SK-N-SH (cell line): ENCODE measurements around the gene ACOXL. TPM values are rescaled to one million over a fixed set of nuclear protein-coding genes. Genes with fewer than 3 reads are reported as not detected.
A peak's percentile ranks its signal among the peaks of the same experiment; 100 is the strongest.

Experiments
- CTCF ChIA-PET: fragments of 300-600, 350-600 bp; formaldehyde crosslinking; extraction: SDS; loops from one replicate; lab custom pipeline; 2021; lab: Yijun Ruan, JAX
- POLR2A ChIA-PET: fragments of 350-600 bp; sonication (Branson Sonifier 250); formaldehyde crosslinking; extraction: SDS; loops from one replicate; lab custom pipeline; 2020; ENCODE audit warnings: antibody characterized with exemption, inconsistent platforms; lab: Yijun Ruan, JAX
- DNase-seq: peaks from one replicate; pipeline ENCODE4 v3.0.0; 2012
- H2AFZ ChIP-seq: fragments of 200-600 bp; sonication (generic); 2 replicates; pipeline ENCODE4 v1.8.1; 2016; ENCODE audit warnings: antibody characterized with exemption, mild to moderate bottlenecking, low read depth
- H3F3A ChIP-seq: fragments of 200-600 bp; sonication (generic); replicated peaks from 2 replicates; pipeline ENCODE3; 2016; ENCODE audit warnings: antibody characterized with exemption, mild to moderate bottlenecking; ENCODE audit not compliant: insufficient read depth
- H3K27ac ChIP-seq, 2 experiments: fragments of 200-500 bp in 1 of 2; fragments of 200-600 bp in 1 of 2; sonication (Bioruptor generic) in 1 of 2; sonication (generic), shearing (Covaris generic) in 1 of 2; 2 replicates each; pipeline versions ENCODE4 v1.5.1 to v1.6.1; 2014 to 2016; ENCODE audit warnings: low read depth in 2 of 2, inconsistent platforms in 1 of 2, low read length in 1 of 2, mild to moderate bottlenecking in 1 of 2, mixed read lengths in 1 of 2
- H3K27me3 ChIP-seq: fragments of 200-600 bp; sonication (generic), shearing (Covaris generic); 2 replicates; pipeline ENCODE4 v1.6.1; 2016; ENCODE audit warnings: mixed run types; ENCODE audit not compliant: insufficient read depth
- H3K36me3 ChIP-seq, 2 experiments: fragments of 200-500 bp in 1 of 2; fragments of 200-600 bp in 1 of 2; sonication (Bioruptor generic) in 1 of 2; sonication (generic) in 1 of 2; replicated peaks in 1 of 2; 2 replicates each; pipeline versions ENCODE3 to v1.5.1; 2014 to 2016; ENCODE audit warnings: low read length in 1 of 2, mild to moderate bottlenecking in 1 of 2; ENCODE audit not compliant: insufficient read depth in 2 of 2, control insufficient read depth in 1 of 2
- H3K4me1 ChIP-seq, 2 experiments: fragments of 200-500 bp in 1 of 2; fragments of 200-600 bp in 1 of 2; sonication (Bioruptor generic) in 1 of 2; sonication (generic), shearing (Covaris generic) in 1 of 2; 2 replicates each; pipeline versions ENCODE4 v1.5.1 to v1.6.1; 2014 to 2016; ENCODE audit warnings: low read depth in 1 of 2, low read length in 1 of 2, mixed run types in 1 of 2; ENCODE audit not compliant: insufficient read depth in 2 of 2, control insufficient read depth in 1 of 2
- H3K4me2 ChIP-seq: fragments of 200-600 bp; sonication (generic), shearing (Covaris generic); 2 replicates; pipeline ENCODE4 v1.6.1; 2017; ENCODE audit warnings: mixed run types
- H3K4me3 ChIP-seq, 2 experiments: fragments of 200-500 bp in 1 of 2; fragments of 200-600 bp in 1 of 2; sonication (Bioruptor generic) in 1 of 2; sonication (generic), shearing (Covaris generic) in 1 of 2; 2 replicates each; pipeline versions ENCODE4 v1.5.1 to v1.8.1; 2014 to 2016; ENCODE audit warnings: low read depth in 2 of 2, inconsistent platforms in 1 of 2, low read length in 1 of 2, mild to moderate bottlenecking in 1 of 2, mixed read lengths in 1 of 2, moderate library complexity in 1 of 2
- H3K79me2 ChIP-seq: fragments of 200-600 bp; sonication (generic); 2 replicates; pipeline ENCODE4 v1.8.1; 2017; ENCODE audit warnings: mild to moderate bottlenecking; ENCODE audit not compliant: insufficient read depth
- H3K9ac ChIP-seq: fragments of 200-600 bp; sonication (generic); 2 replicates; pipeline ENCODE4 v1.6.1; 2017; ENCODE audit warnings: mixed run types
- H3K9me2 ChIP-seq: fragments of 200-600 bp; sonication (generic); 2 replicates; pipeline ENCODE4 v1.6.1; 2017; ENCODE audit warnings: mixed run types
- H3K9me3 ChIP-seq: fragments of 200-600 bp; sonication (generic); 2 replicates; pipeline ENCODE4 v1.6.1; 2017; ENCODE audit warnings: mixed run types, mild to moderate bottlenecking, moderate library complexity
- H4K20me1 ChIP-seq: fragments of 200-600 bp; sonication (generic); 2 replicates; pipeline ENCODE4 v1.6.1; 2017; ENCODE audit warnings: mild to moderate bottlenecking, mixed run types; ENCODE audit not compliant: insufficient read depth
- EZH2phosphoT487 ChIP-seq: fragments of 200-600 bp; sonication (generic); IDR thresholded peaks from 2 replicates; pipeline ENCODE4 v1.6.1; 2017; ENCODE audit warnings: low read depth, mixed run types, mild to moderate bottlenecking, antibody characterized with exemption, moderate library complexity, borderline replicate concordance
- GATA2 ChIP-seq: sonication (generic); formaldehyde crosslinking; IDR thresholded peaks from 2 replicates; pipeline ENCODE4 v1.5.0; 2020; ENCODE audit warnings: mild to moderate bottlenecking, missing genetic modification reagents
- IRF3 ChIP-seq: fragments of 150-350 bp; IDR thresholded peaks from 2 replicates; pipeline ENCODE4 v1.6.1; 2016; ENCODE audit warnings: mild to moderate bottlenecking, low read depth, low read length
- MAX ChIP-seq: IDR thresholded peaks from 2 replicates; pipeline ENCODE4 v1.4.0; 2012; ENCODE audit warnings: low read depth
- TAF1 ChIP-seq: IDR thresholded peaks from 2 replicates; pipeline ENCODE4 v1.6.1; 2012; ENCODE audit warnings: low read depth, mild to moderate bottlenecking, low read length, moderate library complexity, borderline replicate concordance
- TEAD4 ChIP-seq: IDR thresholded peaks from 2 replicates; pipeline ENCODE4 v1.4.0; 2012; ENCODE audit warnings: mild to moderate bottlenecking, borderline replicate concordance; ENCODE audit not compliant: insufficient read depth
- USF2 ChIP-seq: fragments of 150-350 bp; IDR thresholded peaks from 2 replicates; pipeline ENCODE4 v1.6.1; 2017; ENCODE audit warnings: antibody characterized with exemption, low read length, low read depth, borderline replicate concordance
- WGBS: methylation state at CpG from one replicate; pipeline ENCODE4 v1.1.6; 2017; ENCODE audit warnings: low lambda C conversion rate; 5-methylcytosine and 5-hydroxymethylcytosine counted together
- polyA plus RNA-seq, 3 experiments: library from polyadenylated mRNA; depleted of rRNA; stranded (reverse); fragments of >200 nt; gene quantifications; 2 replicates each; pipeline ENCODE4 v1.2.3, GENCODE V29; 2012

ACOXL gene
- polyA plus RNA-seq, 1 of the 3 experiments (the other 2 are of a cell fraction), result not detected

- no peak overlapping the region for H3K4me2 ChIP-seq
- H2AFZ ChIP-seq, result no peak overlapping the region
- ChIA-PET POLR2A (no interaction called here), CTCF (interaction anchor here (0.8 to 1.6 kb wide), 3 partner anchors 9 to 20 kb away, joined by 3 to 6 read pairs (median 3); no protein-coding TSS in a partner anchor)
- H3K9me3 ChIP-seq, result no peaks in the 10 kb centered on the region
- H3K9ac ChIP-seq, result no peak overlapping the region
- H3K27me3 ChIP-seq, result peaks cover 16% of the 10 kb centered on the region
- H3K79me2 ChIP-seq, result no peaks in the 10 kb centered on the region
- peaks cover 0 to 12% of the 10 kb centered on the region in 2 experiments; a peak in 1 of 4 replicates for H3K4me1 ChIP-seq
- H3F3A ChIP-seq, result no peaks in the 10 kb centered on the region
- 36% methylated on average over 12 of the region's 12 CpGs for WGBS
- no peaks in the 10 kb centered on the region for H3K36me3 ChIP-seq
- no peak overlapping the region for H3K27ac ChIP-seq
- no peak overlapping the region for H3K4me3 ChIP-seq
- TF ChIP-seq USF2, result no peak
- TF ChIP-seq GATA2 (CRISPR knock-in tag), result peak; percentile 6; the same call in 1 of the 2 replicates
- H4K20me1 ChIP-seq, result no peaks in the 10 kb centered on the region
- DNase-seq, result peak; percentile 47
- H3K9me2 ChIP-seq, result no peaks in the 10 kb centered on the region
Observed at GRCh38 chr2:111048856-111049768, 316.7 kb downstream of the ACOXL start.

- POLR2A ChIA-PET, result interaction anchor here (0.5 kb wide), 1 partner anchor 8 kb away, joined by 3 read pairs; no protein-coding TSS in a partner anchor
- no peaks in the 10 kb centered on the region for H3K9me3 ChIP-seq
- TF ChIP-seq TEAD4, result no peak
- TF ChIP-seq EZH2phosphoT487, result no peak
- no peak for TF ChIP-seq TAF1
- no peak for TF ChIP-seq MAX
- TF ChIP-seq IRF3, result no peak
- no peak for TF ChIP-seq GATA2 (CRISPR knock-in tag)
- TF ChIP-seq, all 33 proteins: peak for 0
- no peak overlapping the region for H3K9ac ChIP-seq
- no peaks in the 10 kb centered on the region for H3K9me2 ChIP-seq
- no peaks in the 10 kb centered on the region for H4K20me1 ChIP-seq
- H3K79me2 ChIP-seq, result no peaks in the 10 kb centered on the region
- H2AFZ ChIP-seq, result no peak overlapping the region
- no peak overlapping the region for H3K27ac ChIP-seq
- H3F3A ChIP-seq, result no peaks in the 10 kb centered on the region
- DNase-seq, result no peak
- no peak overlapping the region for H3K4me3 ChIP-seq
- CTCF ChIA-PET, result interaction anchor here (0.6 to 1.6 kb wide), 3 partner anchors 10 to 20 kb away, joined by 3 to 6 read pairs (median 4); no protein-coding TSS in a partner anchor
- H3K4me1 ChIP-seq, result peaks cover 0 to 12% of the 10 kb centered on the region in 2 experiments; a peak in 1 of 4 replicates
- H3K27me3 ChIP-seq, result peaks cover 16% of the 10 kb centered on the region
- H3K36me3 ChIP-seq, result no peaks in the 10 kb centered on the region
- no peak overlapping the region for H3K4me2 ChIP-seq
- WGBS, result 69% methylated on average over 8 of the region's 8 CpGs
Observed at GRCh38 chr2:111049792-111050640, 317.6 kb downstream of the ACOXL start.
